ENCODE data around the gene MYF5. TPM values are rescaled to one million over a fixed set of nuclear protein-coding genes. Genes with fewer than 3 reads are reported as not detected.

The MYF5 gene
- total RNA-seq, 4 donors from 2014 or later = not detected

DNA sequence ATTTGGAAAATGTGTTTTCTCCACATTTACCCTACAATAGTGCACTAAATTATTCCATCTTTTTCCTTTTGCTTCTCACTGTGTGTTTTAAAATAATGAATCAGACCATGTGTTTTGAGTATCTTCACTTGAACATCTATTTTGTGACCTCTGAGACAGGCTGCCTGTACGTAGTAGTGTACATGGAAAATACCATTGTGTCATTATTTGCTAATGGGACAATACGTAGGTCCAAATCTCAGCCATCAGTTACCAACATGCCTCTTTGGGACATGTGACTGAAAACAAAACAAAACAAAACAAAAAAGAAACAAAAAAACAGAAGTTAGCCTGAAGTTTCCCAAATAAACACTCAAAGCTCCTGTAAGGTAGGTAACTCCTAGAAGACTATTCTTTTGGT is 16.4 kb upstream of the MYF5 start:
- Histone ChIP-seq H3K27me3 (no peaks in the 10 kb centered on the region), H3K4me1 (peaks cover 0 to 15% (median 0%) of the 10 kb centered on the region in 4 donors), H3K27ac (no peak overlapping the region), H3K9me3 (no peaks in the 10 kb centered on the region), H3K36me3 (no peaks in the 10 kb centered on the region), H3K4me3 (no peak overlapping the region)
- no peak for DNase-seq (ENCODE audit: low spot score in 2 of 2)
- TF ChIP-seq POLR2A (IDR thresholded peaks at IDR 0.05) (no peak), EP300 (IDR thresholded peaks at IDR 0.05) (no peak)
- TF ChIP-seq, protein P1, sequence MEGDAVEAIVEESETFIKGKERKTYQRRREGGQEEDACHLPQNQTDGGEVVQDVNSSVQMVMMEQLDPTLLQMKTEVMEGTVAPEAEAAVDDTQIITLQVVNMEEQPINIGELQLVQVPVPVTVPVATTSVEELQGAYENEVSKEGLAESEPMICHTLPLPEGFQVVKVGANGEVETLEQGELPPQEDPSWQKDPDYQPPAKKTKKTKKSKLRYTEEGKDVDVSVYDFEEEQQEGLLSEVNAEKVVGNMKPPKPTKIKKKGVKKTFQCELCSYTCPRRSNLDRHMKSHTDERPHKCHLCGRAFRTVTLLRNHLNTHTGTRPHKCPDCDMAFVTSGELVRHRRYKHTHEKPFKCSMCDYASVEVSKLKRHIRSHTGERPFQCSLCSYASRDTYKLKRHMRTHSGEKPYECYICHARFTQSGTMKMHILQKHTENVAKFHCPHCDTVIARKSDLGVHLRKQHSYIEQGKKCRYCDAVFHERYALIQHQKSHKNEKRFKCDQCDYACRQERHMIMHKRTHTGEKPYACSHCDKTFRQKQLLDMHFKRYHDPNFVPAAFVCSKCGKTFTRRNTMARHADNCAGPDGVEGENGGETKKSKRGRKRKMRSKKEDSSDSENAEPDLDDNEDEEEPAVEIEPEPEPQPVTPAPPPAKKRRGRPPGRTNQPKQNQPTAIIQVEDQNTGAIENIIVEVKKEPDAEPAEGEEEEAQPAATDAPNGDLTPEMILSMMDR (IDR thresholded peaks at IDR 0.05) = no peak
- 93% methylated on average over 2 of the region's 2 CpGs for WGBS, 2 donors

DNA sequence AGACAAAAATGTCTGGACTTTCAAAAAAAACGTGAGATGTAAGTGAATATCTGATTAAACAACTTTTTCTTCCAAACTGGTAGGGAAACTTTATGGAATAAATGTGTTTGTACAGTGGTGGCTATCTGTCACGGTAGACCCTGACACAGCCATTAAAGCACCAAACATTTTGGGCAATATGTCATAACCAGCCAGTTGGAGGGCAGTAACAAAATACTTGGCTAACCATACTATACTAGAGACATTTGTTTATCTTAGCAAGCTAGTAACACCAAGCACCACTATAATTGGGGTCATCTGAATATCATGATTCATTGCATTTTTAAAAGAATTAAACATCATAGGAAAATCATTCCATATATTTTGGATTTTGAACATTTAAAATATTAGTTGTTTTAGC is 15.3 kb upstream of the MYF5 start:
- DNase-seq (ENCODE audit: low spot score in 2 of 2) = no peak
- Histone ChIP-seq H3K4me3 (no peak overlapping the region), H3K27me3 (no peaks in the 10 kb centered on the region), H3K36me3 (no peaks in the 10 kb centered on the region), H3K4me1 (peaks cover 0 to 15% (median 0%) of the 10 kb centered on the region in 4 donors), H3K27ac (no peak overlapping the region), H3K9me3 (no peaks in the 10 kb centered on the region)
- TF ChIP-seq POLR2A (IDR thresholded peaks at IDR 0.05) (no peak), EP300 (IDR thresholded peaks at IDR 0.05) (no peak)
- TF ChIP-seq, protein P1 (IDR thresholded peaks at IDR 0.05) = no peak
- WGBS, 2 donors = 71 to 83% methylated on average over 2 of the region's 2 CpGs

DNA sequence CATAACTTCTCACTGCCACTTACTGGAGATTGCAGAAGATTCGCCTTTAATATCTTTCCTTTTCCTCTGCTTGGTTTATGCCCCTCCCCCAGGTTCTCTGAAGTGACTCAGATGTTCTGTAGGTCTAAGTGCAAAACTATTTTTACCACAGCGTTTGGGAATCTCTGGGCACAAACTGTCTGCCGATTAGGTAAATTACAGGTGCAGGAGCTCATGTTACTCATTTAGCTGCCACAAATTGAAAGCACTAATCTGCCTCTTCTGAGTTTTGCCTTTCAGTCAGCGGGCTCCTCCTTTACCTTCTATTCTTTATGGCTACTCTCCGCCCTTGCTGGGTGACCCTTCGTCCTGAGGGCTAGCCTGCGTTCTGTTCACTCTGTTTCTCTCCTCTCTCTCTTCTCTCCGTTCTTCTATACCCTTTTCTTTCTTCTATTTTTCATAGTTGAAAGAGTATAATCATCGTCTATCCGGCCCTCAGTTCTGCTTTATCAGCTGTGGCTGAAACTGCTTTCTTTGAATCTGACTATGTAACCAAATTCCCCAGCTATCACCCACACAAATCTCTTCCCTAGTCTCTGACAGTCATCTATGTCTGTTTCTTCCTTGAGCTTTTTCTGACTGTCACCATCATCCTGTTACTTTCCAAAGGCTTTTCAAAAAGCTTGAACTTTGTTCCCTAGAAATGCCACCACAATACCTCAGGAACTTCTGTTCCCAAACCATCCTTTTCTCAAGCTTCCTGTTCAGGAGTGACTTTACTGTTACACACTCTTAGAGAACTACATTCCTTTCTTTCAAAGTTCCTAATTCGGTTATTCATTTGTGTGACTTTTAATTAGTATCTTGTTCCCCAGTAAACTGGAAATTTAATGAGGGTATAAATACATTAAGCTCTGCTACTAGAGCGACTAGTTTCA is 13.6 kb upstream of the MYF5 start:
- peaks cover 0 to 16% (median 0%) of the 10 kb centered on the region in 4 donors for H3K4me1 ChIP-seq
- TF ChIP-seq POLR2A (IDR thresholded peaks at IDR 0.05) = no peak
- TF ChIP-seq, protein P1 (IDR thresholded peaks at IDR 0.05) = no peak
- no peak for TF ChIP-seq EP300 (IDR thresholded peaks at IDR 0.05)
- H3K27me3 ChIP-seq = peaks cover 0 to 7% of the 10 kb centered on the region in 2 donors
- WGBS, 2 donors = 67% methylated on average over 12 of the region's 12 CpGs
- H3K36me3 ChIP-seq = no peaks in the 10 kb centered on the region
- no peak for DNase-seq (ENCODE audit: low spot score in 2 of 2)
- no peak overlapping the region for H3K4me3 ChIP-seq
- no peaks in the 10 kb centered on the region for H3K9me3 ChIP-seq
- H3K27ac ChIP-seq = peak overlapping the region in 1 of 4 donors; percentile 7

DNA sequence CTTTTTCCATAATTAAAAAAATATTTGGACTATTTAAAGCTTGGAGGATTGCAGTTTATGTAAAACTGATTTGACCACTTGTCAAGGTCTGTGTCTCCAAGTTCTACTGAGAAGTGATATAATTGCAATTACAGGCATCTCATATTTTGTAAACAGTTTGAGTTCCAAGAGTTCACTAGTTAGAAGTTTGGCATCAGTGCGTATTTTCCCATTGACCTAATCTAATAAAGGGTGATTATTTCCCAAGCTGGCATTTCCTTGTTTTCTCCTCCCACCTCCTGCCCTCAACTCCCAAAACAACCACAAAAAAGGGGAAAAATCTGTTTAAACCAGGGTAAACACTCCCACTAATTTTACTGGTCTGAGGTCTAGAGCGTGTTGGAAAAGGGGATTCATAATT is 12.3 kb upstream of the MYF5 start:
- H3K27me3 ChIP-seq = peaks cover 0 to 15% of the 10 kb centered on the region in 2 donors
- peaks cover 0 to 23% (median 0%) of the 10 kb centered on the region in 4 donors for H3K4me1 ChIP-seq
- no peak overlapping the region for H3K27ac ChIP-seq
- no peak for DNase-seq (ENCODE audit: low spot score in 2 of 2)
- H3K9me3 ChIP-seq = no peaks in the 10 kb centered on the region
- 41 to 47% methylated on average over 2 of the region's 2 CpGs for WGBS, 2 donors
- TF ChIP-seq, protein P1 (IDR thresholded peaks at IDR 0.05) = no peak
- no peak for TF ChIP-seq EP300 (IDR thresholded peaks at IDR 0.05)
- TF ChIP-seq POLR2A (IDR thresholded peaks at IDR 0.05) = no peak
- no peaks in the 10 kb centered on the region for H3K36me3 ChIP-seq
- no peak overlapping the region for H3K4me3 ChIP-seq

DNA sequence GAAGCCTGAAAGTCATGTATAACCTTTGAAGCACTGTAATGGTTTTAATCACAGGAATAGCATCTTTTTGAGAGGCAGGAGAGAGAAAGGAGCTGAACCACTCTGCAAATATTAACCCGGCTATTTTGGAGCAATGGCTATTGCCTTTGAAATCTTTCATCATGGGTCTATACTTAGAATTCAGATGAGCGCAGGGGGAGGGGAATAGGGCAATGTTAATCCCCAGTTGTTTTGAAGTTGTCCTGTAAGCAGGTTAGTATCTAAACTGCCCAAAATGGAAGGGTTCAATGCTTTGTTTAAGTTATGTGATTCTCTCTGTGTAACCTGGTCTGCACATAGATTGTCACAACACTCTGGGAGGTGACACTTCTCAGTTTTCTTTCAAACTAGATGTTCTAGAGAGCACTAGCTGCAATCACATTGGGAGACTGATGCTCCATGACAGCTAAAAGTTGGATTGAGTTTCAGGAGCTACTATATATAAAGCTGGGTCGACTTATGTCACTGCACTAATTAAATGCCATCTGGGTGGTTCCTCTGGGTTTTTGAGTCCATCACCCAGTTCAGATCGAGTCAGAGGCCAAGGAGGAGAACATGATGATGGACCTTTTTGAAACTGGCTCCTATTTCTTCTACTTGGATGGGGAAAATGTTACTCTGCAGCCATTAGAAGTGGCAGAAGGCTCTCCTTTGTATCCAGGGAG is 9.4 kb upstream of the MYF5 start, which contains the start of gene MYF6:
Gene MYF6 (plus strand): TSS at position 509 of the 704 bp plus-strand sequence. CDS start 86 bp downstream, at position 595.
- H3K27me3 ChIP-seq = peaks cover 0 to 19% of the 10 kb centered on the region in 2 donors
- no peak for TF ChIP-seq EP300 (IDR thresholded peaks at IDR 0.05)
- peaks cover 0 to 23% (median 0%) of the 10 kb centered on the region in 4 donors for H3K4me1 ChIP-seq
- 69 to 76% methylated on average over 4 of the region's 4 CpGs for WGBS, 2 donors
- peak within 1 kb of the TSS in 2 of 4 donors; percentile 16 to 29 for H3K4me3 ChIP-seq
- H3K36me3 ChIP-seq = no peaks in the 10 kb centered on the region
- H3K27ac ChIP-seq = no peak within 1 kb of the TSS
- no peaks in the 10 kb centered on the region for H3K9me3 ChIP-seq
- no peak for DNase-seq (ENCODE audit: low spot score in 2 of 2)
